ENCODE results near the gene FAM24B.

FAM24B gene

DNA sequence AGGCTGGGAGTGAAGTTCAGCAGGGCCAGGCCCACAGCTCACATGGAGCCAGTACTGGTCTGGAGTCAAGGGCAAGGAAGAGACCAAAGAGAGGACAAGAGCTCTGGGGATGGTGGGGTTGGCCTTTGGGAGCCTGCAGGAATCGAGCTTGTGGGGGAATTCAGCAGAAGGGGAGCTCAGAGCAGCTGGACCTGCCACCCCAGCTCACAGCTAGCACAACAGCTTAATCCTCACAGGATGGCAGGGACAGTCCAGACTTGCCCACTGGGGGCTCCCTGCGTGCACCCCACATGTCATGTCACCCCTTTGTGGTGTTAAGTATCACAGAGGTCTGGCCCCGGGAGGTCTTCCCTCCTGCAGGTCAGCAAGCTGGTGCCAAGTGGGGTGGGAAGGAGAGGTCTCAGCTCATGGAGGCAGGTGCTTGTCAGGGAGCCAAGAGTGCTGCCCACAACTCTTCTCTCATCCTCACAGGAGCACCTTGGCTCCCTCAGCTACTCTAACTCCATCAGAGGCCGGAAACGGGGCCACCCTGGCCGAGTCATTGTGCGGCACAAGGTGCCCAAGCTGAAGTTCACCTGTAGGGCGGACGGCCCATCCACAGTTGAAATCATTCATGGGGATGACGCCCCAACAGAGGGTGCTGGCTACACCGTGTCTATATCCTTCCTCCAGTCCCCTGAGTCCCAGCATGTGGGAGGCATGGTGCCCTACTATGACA lies 56.2 kb downstream of the FAM24B start:
- DNase-seq, result no peak

DNA sequence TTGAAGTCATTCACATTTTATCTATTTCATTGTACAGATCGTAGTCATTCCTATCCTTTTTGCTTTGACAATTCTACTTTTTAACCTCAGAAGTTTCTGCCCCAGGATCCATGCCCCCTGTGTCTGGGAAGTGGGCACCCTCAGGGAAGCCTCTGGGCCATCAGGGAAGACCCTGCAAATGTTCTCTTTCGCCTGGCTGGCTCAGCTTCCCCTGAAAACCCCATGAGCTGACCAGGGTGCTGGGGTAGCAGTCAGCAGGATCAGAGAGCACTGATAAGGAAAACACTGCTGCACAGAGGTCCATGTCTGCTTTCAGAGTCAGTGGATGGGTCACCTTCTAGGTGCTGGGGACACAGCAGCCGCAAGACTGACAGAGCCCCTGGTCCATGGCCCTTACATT lies 57.6 kb downstream of the FAM24B start:
- no peak for DNase-seq

DNA sequence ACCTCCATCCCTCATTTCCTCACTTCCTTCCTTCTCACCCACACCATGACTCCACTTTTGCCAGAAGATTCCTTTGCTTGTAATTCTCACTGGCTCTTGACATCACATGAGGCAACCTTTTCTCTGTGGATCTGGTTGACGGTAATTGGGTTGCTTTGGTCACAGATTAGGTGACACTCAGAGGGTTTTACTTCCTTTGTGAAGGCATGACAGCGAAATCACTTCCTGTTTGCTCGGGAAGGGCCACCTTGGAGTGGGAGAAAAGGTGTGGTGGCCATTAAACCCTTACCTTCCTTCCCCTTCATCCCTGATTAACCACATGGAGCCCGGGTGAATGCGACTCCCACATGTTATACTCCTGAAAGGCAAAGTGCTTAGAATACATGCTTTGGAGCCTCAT lies 63.9 kb downstream of the FAM24B start:
- DNase-seq, result no peak

DNA sequence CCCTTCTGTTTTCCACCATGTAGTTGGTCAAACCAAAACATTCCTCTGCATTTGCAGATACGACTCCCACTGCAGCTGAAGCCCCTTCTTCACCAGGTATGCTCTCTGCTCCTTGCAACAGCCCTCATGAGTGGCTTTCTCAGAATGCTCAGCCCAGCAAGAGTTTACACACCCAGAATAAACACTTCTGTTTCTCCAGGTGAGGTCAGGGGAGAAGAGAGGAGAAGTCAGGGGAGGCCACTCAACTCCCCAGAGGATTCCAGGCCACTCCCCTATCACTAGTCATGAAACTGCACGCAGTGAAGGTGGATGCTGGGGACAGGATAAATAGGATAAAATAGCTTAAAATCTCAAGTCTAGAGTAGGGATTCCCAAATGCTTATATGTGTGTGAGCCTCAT lies 64.9 kb downstream of the FAM24B start:
- no peak for DNase-seq

DNA sequence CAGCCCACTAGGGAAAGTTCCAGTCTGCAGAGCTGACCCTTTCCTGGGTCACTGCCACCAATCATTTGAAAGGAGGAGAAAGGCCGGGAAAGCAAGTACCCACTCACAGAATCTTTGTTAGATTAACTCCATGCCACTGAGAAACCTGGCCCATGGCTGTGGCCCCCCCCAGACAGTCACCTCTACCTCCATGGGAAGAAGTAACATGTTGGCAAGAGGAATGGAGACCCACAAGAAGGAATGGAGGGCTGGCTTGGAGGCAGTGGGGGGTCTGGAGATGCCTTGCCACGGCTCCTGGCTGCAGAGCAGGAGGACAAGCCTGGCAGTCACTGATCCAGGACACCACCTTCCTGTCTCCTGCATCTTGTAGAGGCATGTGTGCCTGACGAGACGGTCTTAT lies 66.6 kb downstream of the FAM24B start:
- no peak for DNase-seq

DNA sequence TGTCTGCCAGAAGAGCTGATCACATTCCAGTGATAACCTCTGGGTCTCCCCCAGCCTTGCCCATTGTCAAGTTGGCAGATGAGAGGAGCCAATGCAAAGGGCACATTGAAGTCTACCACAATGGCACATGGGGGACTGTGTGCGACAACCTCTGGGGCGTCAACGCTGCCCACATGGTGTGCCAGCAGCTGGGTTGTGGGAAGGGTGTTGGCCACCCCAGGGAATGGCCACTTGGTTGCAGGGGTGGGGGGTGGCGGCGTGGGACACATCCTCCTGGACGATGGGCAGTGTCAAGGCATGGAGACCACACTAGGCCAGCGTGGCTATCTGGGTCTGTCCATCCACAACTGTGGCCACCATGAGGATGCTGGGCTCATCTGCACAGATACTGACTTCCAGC lies 77.1 kb downstream of the FAM24B start:
- DNase-seq, result no peak

Measured in fibroblast of skin of right biceps (primary cell).